ENCODE data around the gene NR2C2.

Gene NR2C2

DNA sequence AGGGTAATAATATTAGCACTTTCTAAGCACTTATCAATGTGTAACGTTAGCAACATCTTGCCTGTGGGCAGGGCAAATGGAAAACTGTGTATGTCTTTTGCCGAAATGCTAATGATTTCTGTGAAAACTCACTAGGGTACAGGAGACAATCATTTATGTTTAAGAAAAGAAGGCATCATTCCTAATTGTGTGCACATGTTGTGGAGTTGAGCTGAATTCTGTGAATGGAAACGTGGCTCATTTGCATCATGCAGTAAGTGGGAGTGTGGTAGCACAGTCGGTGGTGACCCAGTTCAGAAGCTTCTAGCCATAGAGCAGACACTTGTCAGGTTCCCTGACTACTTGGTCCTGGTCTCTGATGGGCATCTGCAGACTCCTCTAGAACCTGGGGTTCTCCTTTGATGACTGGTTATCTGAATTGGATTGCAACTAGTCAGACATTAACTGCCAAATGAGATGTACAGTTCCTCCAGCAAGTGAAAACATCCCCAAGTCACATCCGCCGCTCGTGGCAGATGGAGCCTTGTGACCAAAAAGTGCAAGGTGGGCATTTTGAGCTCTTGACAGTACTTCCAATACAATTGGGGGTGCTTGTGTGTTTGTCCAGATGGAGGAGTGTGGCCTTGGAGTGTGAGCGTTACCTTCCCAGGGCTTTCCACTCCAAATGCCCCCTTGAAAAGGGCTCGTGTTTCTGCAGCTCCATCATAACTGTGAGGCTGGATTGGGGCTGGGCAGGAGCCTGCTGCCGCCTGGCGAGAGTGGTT lies 96.2 kb downstream of the NR2C2 start:
- TF ChIP-seq, protein P1, sequence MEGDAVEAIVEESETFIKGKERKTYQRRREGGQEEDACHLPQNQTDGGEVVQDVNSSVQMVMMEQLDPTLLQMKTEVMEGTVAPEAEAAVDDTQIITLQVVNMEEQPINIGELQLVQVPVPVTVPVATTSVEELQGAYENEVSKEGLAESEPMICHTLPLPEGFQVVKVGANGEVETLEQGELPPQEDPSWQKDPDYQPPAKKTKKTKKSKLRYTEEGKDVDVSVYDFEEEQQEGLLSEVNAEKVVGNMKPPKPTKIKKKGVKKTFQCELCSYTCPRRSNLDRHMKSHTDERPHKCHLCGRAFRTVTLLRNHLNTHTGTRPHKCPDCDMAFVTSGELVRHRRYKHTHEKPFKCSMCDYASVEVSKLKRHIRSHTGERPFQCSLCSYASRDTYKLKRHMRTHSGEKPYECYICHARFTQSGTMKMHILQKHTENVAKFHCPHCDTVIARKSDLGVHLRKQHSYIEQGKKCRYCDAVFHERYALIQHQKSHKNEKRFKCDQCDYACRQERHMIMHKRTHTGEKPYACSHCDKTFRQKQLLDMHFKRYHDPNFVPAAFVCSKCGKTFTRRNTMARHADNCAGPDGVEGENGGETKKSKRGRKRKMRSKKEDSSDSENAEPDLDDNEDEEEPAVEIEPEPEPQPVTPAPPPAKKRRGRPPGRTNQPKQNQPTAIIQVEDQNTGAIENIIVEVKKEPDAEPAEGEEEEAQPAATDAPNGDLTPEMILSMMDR (IDR thresholded peaks at IDR 0.05): no peak
- TF ChIP-seq ZFX (IDR thresholded peaks at IDR 0.05; ENCODE audit: borderline replicate concordance): no peak
- no peak overlapping the region for H3K27ac ChIP-seq

DNA sequence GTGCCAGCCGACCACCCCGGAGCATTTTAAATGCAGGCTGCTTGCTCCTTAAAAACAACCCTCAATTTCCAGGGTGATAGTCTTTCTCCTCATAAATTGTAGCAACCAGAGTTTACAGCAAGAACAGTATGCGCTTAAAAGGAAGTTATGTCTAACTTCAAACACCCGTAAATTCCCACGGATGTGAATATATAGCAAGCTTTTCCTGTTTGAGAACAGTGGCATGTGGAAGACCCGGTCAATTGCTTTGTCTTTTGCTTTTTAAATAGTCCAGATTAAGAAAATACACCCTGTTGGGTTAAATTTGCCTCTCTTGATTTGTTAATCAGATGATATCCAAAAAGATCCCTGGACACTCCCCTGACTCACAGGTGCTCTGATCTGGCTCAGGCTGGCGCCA lies 96.9 kb downstream of the NR2C2 start:
- no peak overlapping the region for H3K27ac ChIP-seq
- no peak for TF ChIP-seq ZFX (IDR thresholded peaks at IDR 0.05; ENCODE audit: borderline replicate concordance)
- TF ChIP-seq, protein P1 (IDR thresholded peaks at IDR 0.05): no peak

DNA sequence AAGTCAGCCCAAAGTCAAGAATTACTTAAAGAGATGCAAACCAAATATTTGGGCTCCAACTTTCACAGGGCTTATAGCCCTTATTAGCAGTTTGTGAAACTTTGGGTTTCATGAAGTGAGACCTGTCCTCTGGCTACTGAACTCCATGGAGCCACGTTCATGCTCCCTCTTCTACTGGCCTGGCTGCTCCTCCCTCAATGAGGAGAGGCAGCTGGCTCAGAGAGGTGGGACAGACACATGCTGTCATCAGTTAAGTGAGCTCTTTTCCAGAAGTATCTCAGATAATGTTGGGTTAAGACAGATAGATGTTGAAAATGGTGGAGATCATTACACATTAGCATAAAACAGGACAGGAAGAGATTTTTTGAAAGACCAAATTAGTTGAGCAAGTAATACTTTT lies 98.3 kb downstream of the NR2C2 start:
- no peak for TF ChIP-seq ZFX (IDR thresholded peaks at IDR 0.05; ENCODE audit: borderline replicate concordance)
- TF ChIP-seq, protein P1 (IDR thresholded peaks at IDR 0.05): no peak

DNA sequence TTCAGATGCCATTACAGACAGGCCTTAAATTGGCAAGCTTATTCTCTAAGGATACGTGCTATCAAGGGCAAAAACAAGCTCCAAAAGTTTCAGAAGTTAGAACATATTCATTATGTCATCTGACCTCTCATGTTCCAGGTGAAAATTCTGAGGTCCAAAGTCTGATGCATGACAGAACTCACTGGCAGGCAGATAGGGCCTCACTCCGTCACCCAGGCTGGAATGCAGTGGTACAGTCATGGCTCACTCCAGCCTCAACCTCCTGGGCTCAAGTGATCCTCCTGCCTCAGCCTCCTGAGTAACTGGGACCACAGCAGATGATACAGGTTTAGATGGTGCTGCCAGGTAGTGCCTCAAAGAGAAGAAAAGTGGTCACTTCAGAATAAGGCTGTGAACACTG lies 102.2 kb downstream of the NR2C2 start:
- no peak overlapping the region for H3K27ac ChIP-seq
- TF ChIP-seq, protein P1 (IDR thresholded peaks at IDR 0.05): no peak
- TF ChIP-seq ZFX (IDR thresholded peaks at IDR 0.05; ENCODE audit: borderline replicate concordance): no peak

More for the DNA sequence above, 98.3 kb downstream of the NR2C2 start:
- H3K27ac ChIP-seq: 0 out of 2 replicates have a peak overlapping the region, but pooled peaks have one; percentile 9

DNA sequence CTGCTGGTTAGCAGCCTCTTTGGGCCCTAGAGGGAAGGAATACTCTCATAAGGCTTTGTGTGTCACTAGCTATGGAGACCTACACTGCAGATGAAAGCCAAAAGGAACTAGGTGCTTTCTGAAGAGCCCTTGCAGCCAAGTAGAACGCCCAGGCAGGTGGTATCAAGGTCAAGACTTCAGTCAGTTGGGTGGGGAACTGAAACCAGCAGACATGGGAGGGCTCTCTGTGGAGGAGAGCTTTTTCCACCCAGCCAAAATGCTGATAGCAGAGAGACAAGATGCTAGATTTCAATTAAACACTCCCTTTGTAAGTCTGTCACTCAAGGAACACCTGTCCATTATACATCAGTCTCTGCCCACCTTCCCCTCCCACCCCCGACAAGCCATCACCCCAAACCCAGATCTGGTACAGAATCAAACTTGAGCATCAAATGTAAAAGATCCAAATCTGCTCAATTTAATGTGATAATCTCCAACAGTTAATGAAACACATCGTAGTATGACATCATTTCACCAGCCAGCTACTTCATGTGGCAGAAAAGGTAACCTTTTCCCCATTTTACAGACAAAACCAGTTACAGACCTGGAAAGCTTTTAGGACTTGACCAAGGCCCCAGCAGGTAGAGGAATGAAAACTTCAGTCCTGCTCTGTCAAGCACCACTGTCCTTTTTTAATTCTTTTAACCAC lies 103.2 kb downstream of the NR2C2 start:
- no peak overlapping the region for H3K27ac ChIP-seq
- TF ChIP-seq, protein P1 (IDR thresholded peaks at IDR 0.05): no peak
- TF ChIP-seq ZFX (IDR thresholded peaks at IDR 0.05; ENCODE audit: borderline replicate concordance): no peak

DNA sequence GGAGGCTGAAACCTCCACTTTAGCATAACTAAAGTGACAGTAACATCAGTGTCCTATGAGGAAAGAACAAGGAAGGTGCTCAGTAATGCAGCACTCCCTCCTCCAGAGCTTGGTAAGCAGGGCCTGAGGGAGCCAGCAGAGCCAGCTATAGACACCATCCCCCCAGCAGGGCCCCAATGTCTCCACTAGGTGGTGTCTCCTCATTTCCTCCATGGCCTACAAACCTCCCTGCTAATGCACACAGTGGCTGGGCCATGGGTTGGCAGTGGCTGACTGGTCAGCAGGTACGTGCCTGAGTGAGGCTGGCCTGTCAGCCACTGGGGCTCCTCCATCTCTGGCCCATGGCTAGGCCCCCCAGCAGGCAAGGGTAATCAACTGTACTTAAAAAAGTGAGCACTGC lies 104.1 kb downstream of the NR2C2 start:
- no peak overlapping the region for H3K27ac ChIP-seq
- no peak for TF ChIP-seq ZFX (IDR thresholded peaks at IDR 0.05; ENCODE audit: borderline replicate concordance)
- TF ChIP-seq, protein P1 (IDR thresholded peaks at IDR 0.05): peak; percentile 66
